Right lobe of liver (tissue), 4 donors: Measurements from ENCODE around the gene CCT4.

Experiments
- POLR2A ChIP-seq: fragments of 450-650 bp; IDR thresholded peaks from one replicate; pipeline ENCODE4 v1.6.1; 2017; ENCODE audit warnings: antibody characterized with exemption, mild to moderate bottlenecking
- TF ChIP-seq, protein P1 (sequence below), 4 donors: fragments of 200-600 bp in 3 of 4; fragments of 450-650 bp in 1 of 4; IDR thresholded peaks; one replicate each; pipeline versions ENCODE4 v1.5.1 to v1.8.0; 2016 to 2022; ENCODE audit warnings: antibody characterized with exemption in 4 of 4, mild to moderate bottlenecking in 2 of 4
- donor health status: DM: no; HTN: no; CAD: no.
- donor health status: DM: no; HTN: no; CAD: no.
- donor health status: DM: no; HTN: yes; CAD: no.

DNA sequence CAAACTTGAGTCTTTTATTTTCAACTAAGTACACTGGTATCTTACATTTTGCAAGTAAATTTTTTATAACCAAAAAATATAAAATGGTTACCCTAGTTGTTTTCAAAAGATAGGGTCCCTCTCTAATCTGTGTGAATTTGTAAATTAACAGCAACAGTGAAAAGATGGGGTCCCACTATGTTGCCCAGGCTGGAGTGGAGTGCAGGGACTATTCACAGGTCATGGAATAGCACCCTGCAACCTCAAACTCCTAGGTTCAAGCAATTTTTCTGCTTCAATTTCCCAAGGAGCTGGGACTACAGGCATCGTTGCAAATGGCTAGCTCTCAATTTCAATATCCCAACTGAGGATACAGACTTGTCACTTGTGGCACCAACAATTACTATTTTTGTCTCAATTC lies 12.1 kb downstream of the CCT4 start:
- no peak for TF ChIP-seq POLR2A
- TF ChIP-seq, protein P1, sequence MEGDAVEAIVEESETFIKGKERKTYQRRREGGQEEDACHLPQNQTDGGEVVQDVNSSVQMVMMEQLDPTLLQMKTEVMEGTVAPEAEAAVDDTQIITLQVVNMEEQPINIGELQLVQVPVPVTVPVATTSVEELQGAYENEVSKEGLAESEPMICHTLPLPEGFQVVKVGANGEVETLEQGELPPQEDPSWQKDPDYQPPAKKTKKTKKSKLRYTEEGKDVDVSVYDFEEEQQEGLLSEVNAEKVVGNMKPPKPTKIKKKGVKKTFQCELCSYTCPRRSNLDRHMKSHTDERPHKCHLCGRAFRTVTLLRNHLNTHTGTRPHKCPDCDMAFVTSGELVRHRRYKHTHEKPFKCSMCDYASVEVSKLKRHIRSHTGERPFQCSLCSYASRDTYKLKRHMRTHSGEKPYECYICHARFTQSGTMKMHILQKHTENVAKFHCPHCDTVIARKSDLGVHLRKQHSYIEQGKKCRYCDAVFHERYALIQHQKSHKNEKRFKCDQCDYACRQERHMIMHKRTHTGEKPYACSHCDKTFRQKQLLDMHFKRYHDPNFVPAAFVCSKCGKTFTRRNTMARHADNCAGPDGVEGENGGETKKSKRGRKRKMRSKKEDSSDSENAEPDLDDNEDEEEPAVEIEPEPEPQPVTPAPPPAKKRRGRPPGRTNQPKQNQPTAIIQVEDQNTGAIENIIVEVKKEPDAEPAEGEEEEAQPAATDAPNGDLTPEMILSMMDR (IDR thresholded peaks at IDR 0.05): no peak
